Hepatocyte (in vitro differentiated cells): ENCODE results near the gene SLC45A3.

Experiments used
- CTCF ChIP-seq: fragments of 200-600 bp; sonication (generic); IDR thresholded peaks from 2 replicates; pipeline ENCODE4 v1.5.1; 2016; ENCODE audit warnings: antibody characterized with exemption, mild to moderate bottlenecking; ENCODE audit not compliant: poor library complexity
- EZH2 ChIP-seq: fragments of 200-600 bp; sonication (generic); IDR thresholded peaks from 2 replicates; pipeline ENCODE4 v1.6.1; 2016; ENCODE audit warnings: antibody characterized with exemption, mild to moderate bottlenecking, borderline replicate concordance

DNA sequence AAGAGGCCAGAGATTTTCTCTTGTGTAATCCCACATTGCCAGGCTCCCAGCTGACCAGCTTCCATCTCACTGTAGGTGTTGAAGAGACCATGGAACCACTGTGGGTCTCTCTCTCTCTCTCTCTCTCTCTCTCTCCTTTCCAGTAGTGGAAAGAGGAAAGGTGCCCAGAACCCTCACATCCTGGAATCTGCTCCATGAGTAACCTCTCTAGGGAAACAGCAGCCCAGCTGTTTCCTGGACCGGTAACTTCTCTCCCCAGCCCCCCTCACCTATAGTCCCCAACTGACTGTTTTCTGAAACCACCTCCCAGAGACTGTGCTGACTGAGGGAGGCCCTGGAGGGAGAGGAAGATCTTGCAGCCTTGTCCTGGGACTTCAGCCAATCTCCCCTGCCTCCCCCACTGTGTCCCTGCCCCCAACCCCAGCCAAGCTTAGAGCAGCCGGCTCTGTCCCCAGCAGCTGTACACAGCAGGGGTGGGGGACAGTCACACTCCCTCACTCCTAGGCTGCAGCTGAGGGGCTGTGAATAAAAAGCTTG lies 20.6 kb upstream of the SLC45A3 start:
- TF ChIP-seq CTCF = no peak
- no peak for TF ChIP-seq EZH2
